OCI-LY7 (cell line): ENCODE data around the gene SAMD13. TPM values are rescaled to one million over a fixed set of nuclear protein-coding genes. Genes with fewer than 3 reads are reported as not detected.

Experiments
- BruUV-seq: library from RNA; stranded (reverse); fragments of 400-500 nt; replicated peaks from 2 replicates; lab custom pipeline; 2021; lab: Mats Ljungman, UMichigan
- CTCF ChIA-PET: fragments of 300-600 bp; sonication (Branson Sonifier 250); formaldehyde crosslinking; loops from one replicate; lab custom pipeline; 2022; ENCODE audit warnings: antibody characterized with exemption; ENCODE audit not compliant: unreplicated experiment; lab: Charles Lee
- POLR2A ChIA-PET: fragments of 300-600 bp; sonication (Branson Sonifier 250); formaldehyde crosslinking; loops from one replicate; lab custom pipeline; 2022; ENCODE audit warnings: antibody characterized with exemption; lab: Charles Lee
- DNase-seq: peaks from one replicate; pipeline ENCODE4 v3.0.0-alpha.2; 2015; ENCODE audit warnings: low spot score
- H2AFZ ChIP-seq: fragments of 200-600 bp; sonication (generic), shearing (Covaris generic); 2 replicates; pipeline ENCODE4 v1.6.1; 2014; ENCODE audit warnings: mild to moderate bottlenecking, antibody characterized with exemption, low read length, moderate library complexity
- H3K27ac ChIP-seq: fragments of 200-600 bp; sonication (generic); 2 replicates; pipeline ENCODE4 v1.5.1; 2014; ENCODE audit warnings: mixed run types, low read depth, mild to moderate bottlenecking, moderate library complexity, low read length, inconsistent platforms; ENCODE audit not compliant: poor library complexity, severe bottlenecking
- H3K36me3 ChIP-seq: fragments of 200-600 bp; sonication (generic); 2 replicates; pipeline ENCODE4 v1.6.1; 2014; ENCODE audit warnings: mild to moderate bottlenecking, antibody characterized with exemption, low read length, moderate library complexity, mixed read lengths; ENCODE audit not compliant: insufficient read depth
- H3K4me1 ChIP-seq: fragments of 200-600 bp; sonication (generic); 2 replicates; pipeline ENCODE4 v1.5.1; 2014; ENCODE audit warnings: mild to moderate bottlenecking, low read length; ENCODE audit not compliant: insufficient read depth, poor library complexity, severe bottlenecking
- H3K4me2 ChIP-seq: fragments of 200-600 bp; sonication (generic); 2 replicates; pipeline ENCODE4 v1.6.1; 2014; ENCODE audit warnings: mild to moderate bottlenecking, low read length
- H3K4me3 ChIP-seq: fragments of 200-600 bp; sonication (generic); 2 replicates; pipeline ENCODE4 v1.5.1; 2014; ENCODE audit warnings: mild to moderate bottlenecking, low read depth, low read length; ENCODE audit not compliant: poor library complexity, severe bottlenecking
- H3K79me2 ChIP-seq: fragments of 200-600 bp; sonication (generic); 2 replicates; pipeline ENCODE4 v1.6.1; 2016; ENCODE audit warnings: low read depth, mild to moderate bottlenecking, low read length, moderate library complexity, mixed read lengths; ENCODE audit not compliant: insufficient read depth
- H3K9me2 ChIP-seq: fragments of 200-600 bp; sonication (generic); 2 replicates; pipeline ENCODE4 v1.6.1; 2016; ENCODE audit warnings: mild to moderate bottlenecking, low read length, mixed read lengths; ENCODE audit not compliant: insufficient read depth
- H3K9me3 ChIP-seq: fragments of 200-600 bp; sonication (generic); 2 replicates; pipeline ENCODE4 v1.6.1; 2014; ENCODE audit warnings: mild to moderate bottlenecking, mixed run types, low read length, mixed read lengths
- H4K20me1 ChIP-seq: fragments of 200-600 bp; sonication (generic); 2 replicates; pipeline ENCODE4 v1.6.1; 2014; ENCODE audit warnings: mild to moderate bottlenecking, antibody characterized with exemption, low read length, moderate library complexity, mixed read lengths; ENCODE audit not compliant: insufficient read depth
- CTCF ChIP-seq: fragments of 200-600 bp; sonication (generic); conservative IDR thresholded peaks from 2 replicates; pipeline ENCODE4 v1.5.1; 2014; ENCODE audit warnings: mild to moderate bottlenecking, antibody characterized with exemption, low read length, moderate library complexity, mixed read lengths
- EZH2phosphoT487 ChIP-seq: fragments of 200-600 bp; sonication (generic); IDR thresholded peaks from 2 replicates; pipeline ENCODE4 v1.6.1; 2018; ENCODE audit warnings: low read depth, borderline replicate concordance, mild to moderate bottlenecking, mixed run types, antibody characterized with exemption, low read length, moderate library complexity, mixed read lengths
- intact Hi-C: fragments of 100-400 bp; cut with micrococcal nuclease; formaldehyde crosslinking; loops from one replicate; pipeline ENCODE4 v1.10.0; 2022; ENCODE audit not compliant: unreplicated experiment
- total RNA-seq, 2 experiments: library from RNA; depleted of rRNA in 1 of 2; stranded (reverse); fragments of >200 nt in 1 of 2; shearing (Covaris generic) in 1 of 2; gene quantifications; 2 replicates each; pipeline ENCODE4 v1.2.3, GENCODE V29; 2014 to 2022

SAMD13 gene
- total RNA-seq, 2 experiments from 2014 or later = 5.4 to 5.7 TPM

DNA sequence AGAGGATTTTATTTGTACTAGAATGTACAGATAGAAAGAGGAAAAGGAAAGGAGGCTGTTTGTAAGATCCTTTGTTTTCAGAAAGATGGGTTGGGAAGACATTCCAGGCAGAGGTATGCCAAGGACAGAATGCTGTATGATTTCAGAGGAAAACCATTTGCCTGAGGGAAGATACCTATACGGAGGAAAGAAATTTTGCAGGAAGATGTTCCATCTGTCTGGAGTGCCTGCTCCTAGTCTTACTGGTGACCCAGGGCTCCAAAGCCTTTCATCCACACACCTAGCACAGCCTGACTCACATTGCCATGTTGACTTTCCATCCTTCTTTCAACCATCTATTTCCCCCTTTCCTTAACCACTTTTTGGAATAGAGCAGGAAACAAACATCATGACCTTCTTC is 18.2 kb downstream of the SAMD13 start:
- no peak for DNase-seq
- Histone ChIP-seq H3K4me3 (no peak overlapping the region), H3K4me2 (no peak overlapping the region), H3K9me2 (no peaks in the 10 kb centered on the region), H3K9me3 (peaks cover 6% of the 10 kb centered on the region; the same call in 1 of the 2 replicates), H3K36me3 (no peaks in the 10 kb centered on the region; the same call in 1 of the 2 replicates), H3K79me2 (no peaks in the 10 kb centered on the region), H3K27ac (no peak overlapping the region), H2AFZ (no peak overlapping the region), H3K4me1 (peaks cover 5% of the 10 kb centered on the region), H4K20me1 (no peaks in the 10 kb centered on the region)
- no TSS peak for BruUV-seq
- intact Hi-C loops = no loop called here
- ChIA-PET CTCF (no interaction called here), POLR2A (interaction anchor here (0.6 to 0.7 kb wide), 3 partner anchors 21 to 1622 kb away, joined by 3 to 6 read pairs (median 3); no protein-coding TSS in a partner anchor)
- TF ChIP-seq CTCF (no peak), EZH2phosphoT487 (no peak)

GRCh38 chr1:84327830-84328229 is 26.3 kb downstream of the SAMD13 start:
- H4K20me1 ChIP-seq = no peaks in the 10 kb centered on the region
- H2AFZ ChIP-seq = no peak overlapping the region
- no peak overlapping the region for H3K4me3 ChIP-seq
- TF ChIP-seq EZH2phosphoT487 (no peak), CTCF (no peak)
- H3K27ac ChIP-seq = no peak overlapping the region
- CTCF ChIA-PET = no interaction called here
- H3K36me3 ChIP-seq = no peaks in the 10 kb centered on the region
- intact Hi-C loops = no loop called here
- H3K9me3 ChIP-seq = no peaks in the 10 kb centered on the region
- no peak for DNase-seq
- H3K4me1 ChIP-seq = no peaks in the 10 kb centered on the region
- H3K4me2 ChIP-seq = no peak overlapping the region
- H3K79me2 ChIP-seq = no peaks in the 10 kb centered on the region
- BruUV-seq = no TSS peak
- H3K9me2 ChIP-seq = no peaks in the 10 kb centered on the region
- POLR2A ChIA-PET = no interaction called here

DNA sequence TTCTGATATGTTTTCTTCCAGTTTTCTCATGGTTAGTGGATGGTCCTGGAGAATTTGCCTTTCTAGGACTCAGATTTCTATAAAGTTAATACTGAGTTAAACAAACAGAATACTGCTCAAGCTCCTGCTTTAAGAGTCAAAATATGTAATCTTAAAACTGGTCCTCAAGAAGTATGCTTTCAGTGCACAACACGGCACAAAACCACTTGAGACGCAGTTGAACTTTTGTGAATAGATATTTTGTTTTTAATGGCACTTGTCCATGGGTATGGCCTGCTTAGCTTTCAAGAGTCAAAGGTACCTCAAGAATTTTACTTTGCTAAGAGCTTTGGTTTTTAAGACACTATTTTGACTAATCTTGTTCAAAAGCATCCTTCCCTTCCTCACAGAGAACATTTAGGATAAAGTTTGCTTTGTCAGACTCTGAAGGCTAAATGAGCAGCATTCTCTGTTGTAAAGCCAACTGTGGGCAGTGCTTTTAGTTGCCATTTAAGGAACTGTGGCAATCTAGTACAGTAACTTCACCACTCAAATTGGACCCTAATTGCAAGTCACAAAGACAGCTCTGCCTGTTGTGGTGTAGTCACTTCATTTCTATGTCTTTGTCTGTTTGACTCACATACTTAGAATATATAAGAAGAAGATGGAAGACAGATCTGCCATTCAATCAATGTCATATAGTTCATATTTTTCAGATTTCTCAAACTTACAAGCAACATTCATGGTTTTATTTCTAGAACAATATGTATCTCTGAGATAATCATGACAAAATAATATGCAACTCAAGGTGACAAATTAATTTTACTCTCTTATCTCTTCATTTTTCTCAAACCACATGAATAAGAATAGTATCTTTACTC is 28.8 kb downstream of the SAMD13 start:
- CTCF ChIA-PET = no interaction called here
- BruUV-seq = no TSS peak

More for the DNA sequence above, 28.8 kb downstream of the SAMD13 start:
- no peaks in the 10 kb centered on the region for H3K9me2 ChIP-seq
- no peak overlapping the region for H3K4me3 ChIP-seq
- H4K20me1 ChIP-seq = no peaks in the 10 kb centered on the region
- no peaks in the 10 kb centered on the region for H3K4me1 ChIP-seq
- 0 out of 2 replicates have a peak, but pooled peaks cover 8% of the 10 kb centered on the region for H3K9me3 ChIP-seq
- H3K36me3 ChIP-seq = no peaks in the 10 kb centered on the region
- H2AFZ ChIP-seq = no peak overlapping the region
- POLR2A ChIA-PET = no interaction called here
- H3K4me2 ChIP-seq = no peak overlapping the region
- H3K79me2 ChIP-seq = no peaks in the 10 kb centered on the region
- no peak for TF ChIP-seq EZH2phosphoT487
- no peak for TF ChIP-seq CTCF
- intact Hi-C loops = no loop called here
- DNase-seq = no peak
- no peak overlapping the region for H3K27ac ChIP-seq
